HUDEP-2 (cell line): ENCODE data around the gene AP3S2.
"Not testable (repeated sequence)": the region's sequence is repeated elsewhere in the genome, so short reads cannot be mapped to it uniquely, and the experiment has no call there.

Experiments used
- DNase-seq, 76 experiments: peaks; one replicate each; lab custom pipeline; 2025; ENCODE audit not compliant: unreplicated experiment in 76 of 76; lab: John Stamatoyannopoulos, UW

Gene AP3S2

DNA sequence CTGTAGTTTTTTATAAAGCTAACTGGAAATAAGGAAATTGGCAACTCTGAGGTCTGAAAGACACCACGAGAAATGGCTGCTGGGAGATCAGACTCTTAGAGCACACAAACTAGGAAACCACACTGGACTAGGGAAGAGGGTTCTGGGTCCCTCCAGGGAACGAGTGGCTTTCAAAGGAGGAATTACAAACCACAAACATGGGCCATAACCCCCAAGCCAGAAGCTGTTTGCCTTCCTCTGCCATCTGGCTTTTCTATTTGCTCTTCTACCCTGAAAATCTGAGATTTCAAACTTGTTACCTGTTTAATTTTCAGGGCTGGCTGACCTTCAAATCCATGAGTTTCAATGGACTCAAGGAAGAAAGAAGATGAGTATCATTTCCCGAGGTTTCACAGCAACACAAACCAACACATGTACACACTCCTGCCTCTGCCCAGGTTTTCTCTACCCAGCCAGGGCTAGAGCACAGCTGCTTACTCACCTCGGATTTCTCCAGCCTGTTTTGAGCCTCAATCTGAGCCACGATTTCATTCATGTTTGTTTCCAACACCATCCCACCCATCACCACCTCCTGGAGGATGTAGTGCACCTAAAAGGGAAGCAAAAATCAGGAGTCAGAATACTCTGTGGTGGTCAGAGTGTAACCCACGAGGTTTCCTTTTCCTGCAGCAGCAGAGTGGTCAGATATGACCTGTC, 56.5 kb downstream of the AP3S2 start:
- DNase-seq, result no peak

DNA sequence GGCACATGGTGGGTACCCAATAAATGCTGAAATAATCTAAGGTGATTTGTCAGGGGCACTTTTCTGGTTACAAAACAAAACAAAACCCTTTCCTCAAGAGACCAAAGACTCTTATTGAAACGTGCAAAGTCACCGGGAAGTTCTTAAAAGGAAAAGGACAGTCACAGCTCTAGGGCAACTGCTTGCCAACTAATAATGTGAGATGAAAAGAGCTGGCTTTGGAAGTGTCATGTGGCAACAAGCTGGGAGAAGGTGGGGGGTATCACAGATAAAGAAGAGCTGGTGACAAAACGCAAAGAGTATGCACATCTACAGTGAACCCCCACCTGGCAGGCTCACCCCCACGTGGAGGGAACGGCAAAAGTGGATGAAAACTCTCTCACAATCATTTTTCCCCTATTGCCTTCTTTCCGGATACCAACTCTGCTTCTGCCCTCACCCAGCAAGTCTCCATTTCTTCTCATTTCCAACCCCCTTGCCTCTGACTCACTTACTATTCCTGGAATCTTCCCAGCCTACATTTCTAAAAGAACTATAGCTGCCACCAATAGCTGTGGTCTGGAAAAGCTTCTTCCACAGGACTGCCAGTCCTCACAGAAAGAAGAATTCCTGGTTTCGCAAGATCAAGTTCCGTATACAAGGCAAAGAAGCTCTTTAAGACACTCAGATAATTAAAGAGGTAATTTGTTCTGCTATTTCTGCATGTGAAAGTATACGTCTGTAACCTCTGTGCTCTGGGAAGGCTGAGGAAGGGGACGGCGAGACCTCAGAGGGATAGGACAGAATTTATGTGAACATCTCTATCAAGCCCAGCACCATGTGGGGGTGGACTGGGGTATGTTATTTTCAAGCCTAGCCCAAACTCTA, 57.3 kb downstream of the AP3S2 start:
- no peak for DNase-seq

DNA sequence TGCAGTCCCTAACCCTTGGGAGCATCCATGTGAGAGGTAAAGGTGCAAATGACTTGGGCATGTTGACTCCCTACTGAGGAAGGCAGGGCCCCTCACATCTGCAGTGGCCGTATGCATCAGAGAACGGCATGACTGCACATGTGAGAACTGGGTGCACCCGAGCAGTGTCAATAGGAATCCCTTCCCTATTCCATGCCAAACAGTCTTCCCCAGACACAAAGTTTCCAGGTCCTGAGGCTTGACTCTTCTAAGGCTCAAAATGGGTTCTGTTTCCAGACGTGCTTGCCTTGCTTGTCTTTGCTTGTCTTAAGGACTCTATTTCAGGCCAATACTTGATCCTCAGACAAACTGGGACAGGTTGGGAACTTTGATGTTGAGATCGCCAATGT, 58.6 kb downstream of the AP3S2 start:
- no peak for DNase-seq

DNA sequence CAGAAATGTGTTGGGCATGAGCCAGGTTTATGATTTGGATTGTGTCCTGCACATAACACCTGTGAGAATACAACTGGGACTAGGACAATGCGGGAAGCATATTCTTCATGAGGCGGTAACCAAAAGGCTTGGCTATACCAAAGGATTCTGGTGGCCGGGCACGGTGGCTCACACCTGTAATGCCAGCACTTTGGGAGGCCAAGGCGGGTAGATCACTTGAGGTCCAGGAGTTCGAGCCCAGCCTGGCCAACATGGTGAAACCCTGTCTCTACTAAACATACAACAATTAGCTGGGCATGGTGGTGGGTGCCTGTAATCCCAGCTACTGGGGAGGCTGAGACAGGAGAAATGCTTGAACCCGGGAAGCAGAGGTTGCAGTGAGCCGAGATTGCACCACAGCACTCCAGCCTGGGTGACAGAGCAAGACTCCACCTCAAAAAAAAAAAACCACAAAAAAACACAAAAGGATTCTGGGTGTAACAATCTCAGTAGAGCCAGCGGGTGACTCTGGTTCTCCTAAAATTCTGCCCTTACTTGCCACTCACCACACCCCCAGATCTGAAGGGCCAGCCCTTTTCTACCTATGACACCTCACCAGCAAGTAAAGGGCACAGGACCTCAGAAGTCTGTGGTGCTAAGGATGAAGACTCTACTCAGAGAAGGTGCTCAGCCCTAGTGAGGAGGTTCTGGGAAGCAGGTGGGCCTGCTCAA, 59.2 kb downstream of the AP3S2 start:
- not testable (repeated sequence) for DNase-seq

DNA sequence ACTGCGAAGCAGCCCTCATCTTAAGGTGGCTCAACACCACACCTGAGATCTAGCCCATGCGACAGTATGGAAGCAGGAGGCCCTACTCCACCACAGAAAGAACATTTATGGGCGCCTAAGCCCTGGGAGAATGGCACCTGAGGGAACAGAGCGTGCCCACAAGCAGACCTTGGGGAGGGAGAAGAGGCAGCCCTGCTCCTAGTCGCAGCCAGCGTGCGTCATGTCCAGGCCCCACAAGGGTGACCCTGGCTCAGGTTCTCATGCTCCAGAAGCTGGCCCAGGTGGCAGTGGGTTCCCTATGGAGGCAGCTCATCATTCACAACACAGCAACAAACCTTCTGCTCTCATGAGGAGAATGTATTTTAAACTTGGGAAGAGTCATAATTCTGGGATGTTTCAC, 59.8 kb downstream of the AP3S2 start:
- DNase-seq, result no peak

DNA sequence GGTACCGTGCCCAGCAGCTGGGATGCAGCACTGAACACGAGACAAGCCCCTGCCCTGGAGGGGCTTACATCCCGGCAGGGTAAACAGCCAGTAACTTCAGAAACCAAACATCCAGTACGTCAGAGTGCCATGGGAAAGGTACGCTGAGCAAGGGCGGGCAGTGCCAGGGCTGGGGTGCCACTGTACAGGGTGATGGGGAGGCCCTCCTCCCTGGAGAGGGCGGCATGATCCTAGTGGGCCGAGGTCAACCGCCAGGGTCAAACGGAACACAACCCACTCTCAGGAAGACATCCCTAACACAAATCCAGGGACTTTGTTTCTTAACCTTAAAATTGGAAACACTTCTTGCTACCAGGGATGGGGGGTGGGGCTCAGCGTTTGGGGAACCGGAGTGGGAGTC, 63.2 kb downstream of the AP3S2 start:
- DNase-seq, result no peak

DNA sequence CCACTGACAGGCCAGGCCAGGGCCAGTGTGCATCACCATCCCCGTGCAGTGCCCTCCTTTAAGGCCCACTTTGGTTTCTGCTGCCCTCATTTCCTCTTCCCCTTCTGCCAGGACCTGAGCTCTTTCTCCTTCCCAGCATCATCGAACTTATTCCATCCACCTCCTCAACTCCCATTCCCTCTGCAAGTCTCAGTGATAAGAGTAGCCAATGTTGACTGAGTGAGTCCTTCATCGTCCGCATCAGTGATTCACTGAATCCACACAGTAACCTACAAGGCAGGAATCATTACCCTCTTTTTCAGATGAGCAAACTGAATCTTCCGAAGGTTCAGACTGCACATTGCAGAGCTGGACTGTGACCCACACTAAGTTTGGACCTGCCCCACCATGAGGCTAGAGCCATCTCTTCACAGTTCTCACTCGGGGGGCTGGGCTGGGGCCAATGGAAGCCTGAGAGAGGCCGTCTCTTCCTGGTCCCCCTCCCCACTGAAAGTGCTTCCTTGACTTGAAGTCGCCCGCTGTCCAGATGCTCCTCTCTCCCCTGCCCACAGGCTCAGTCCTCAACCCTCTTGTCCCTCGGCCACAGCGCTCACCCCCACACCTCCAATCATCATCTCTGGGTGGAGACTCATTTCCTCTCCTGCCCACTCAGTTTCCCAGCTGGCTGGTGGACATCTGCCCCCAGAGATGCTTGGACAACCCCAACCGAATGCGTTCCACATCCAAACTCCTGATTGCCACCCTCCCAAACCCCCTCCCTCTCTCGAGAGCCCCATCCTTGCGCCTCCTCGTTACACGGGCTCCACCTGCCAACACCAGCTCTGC, 64.0 kb downstream of the AP3S2 start:
- DNase-seq, result no peak

DNA sequence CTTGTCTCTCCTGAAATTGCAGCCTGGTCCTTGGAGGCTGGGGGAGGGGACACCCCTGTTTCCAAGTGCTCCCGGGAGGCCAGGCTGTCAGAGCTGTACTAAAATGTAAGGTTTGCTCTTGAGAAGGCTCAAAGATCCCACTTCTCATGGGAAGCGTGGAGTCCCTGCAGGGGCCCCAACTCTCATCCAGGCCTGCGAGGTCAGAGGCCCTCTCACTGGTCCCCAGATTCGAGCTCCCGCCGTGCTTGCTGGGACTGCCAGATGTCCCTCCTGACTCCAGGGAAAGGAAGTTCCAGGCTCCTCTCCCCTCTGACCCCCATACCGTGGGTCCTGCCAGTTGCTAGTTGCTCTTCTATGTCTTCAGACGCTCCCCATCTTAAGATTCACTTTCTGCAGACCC, 64.6 kb downstream of the AP3S2 start:
- DNase-seq, result no peak

DNA sequence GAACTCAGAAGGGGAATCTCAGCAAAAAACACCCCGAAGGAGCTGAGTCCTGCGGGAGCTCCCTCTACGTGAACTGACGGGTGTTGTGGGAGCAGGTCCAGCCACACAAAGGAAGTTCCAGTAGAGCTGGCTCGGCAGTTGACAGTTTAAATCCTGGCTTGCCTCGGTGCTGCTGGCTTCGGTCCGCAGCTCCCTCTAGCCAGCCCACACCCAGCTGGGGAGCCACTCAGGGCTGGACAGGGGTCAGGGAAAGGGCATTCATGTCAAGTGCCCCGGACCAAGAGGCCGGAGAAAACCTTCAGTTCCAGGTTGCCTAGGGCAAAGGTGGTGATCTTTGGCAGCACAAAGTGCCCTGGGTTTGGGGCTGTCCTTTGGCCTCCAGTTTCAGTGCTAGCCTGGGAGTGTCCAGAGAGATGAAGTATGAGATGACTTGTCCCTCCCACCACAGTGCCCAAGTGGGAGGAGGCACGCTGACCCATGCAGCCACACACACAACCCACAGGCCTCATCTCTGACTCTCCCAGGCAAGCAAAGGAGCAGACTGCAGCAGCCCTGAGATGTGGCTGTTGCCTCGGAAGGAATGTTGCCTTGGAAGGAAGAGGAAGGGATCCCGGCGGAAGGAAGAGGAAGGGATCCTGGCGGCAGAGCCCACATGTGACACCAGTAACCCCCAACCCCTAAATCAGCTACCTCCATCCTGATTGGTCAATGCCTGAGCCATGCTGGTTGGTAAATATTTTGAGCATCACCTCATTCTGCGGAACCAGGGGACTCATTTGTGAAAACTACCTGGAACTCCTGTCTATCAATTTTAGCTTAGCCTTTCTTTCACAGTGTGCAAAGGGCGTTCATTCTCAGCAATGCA, 65.3 kb downstream of the AP3S2 start:
- DNase-seq, result no peak

DNA sequence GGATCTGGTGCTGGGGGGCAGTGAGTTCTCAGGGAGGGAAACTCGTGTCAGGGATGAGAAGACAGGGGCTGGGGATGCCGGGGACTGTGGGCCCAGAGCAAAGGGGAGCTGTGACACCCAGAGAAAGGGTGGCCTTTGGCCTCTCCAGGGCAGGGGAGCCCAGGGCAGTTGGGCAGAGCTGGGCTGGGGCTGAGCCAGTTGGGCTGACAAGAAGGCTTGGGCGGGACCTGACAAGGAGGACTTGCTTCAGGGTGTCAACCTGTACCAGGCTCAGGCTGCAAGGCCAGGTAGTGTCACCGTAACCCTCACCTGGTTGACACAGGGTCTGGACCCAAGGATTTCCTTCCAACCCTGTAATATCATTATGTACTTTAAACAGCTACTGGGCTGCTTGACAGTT, 66.0 kb downstream of the AP3S2 start:
- no peak for DNase-seq

DNA sequence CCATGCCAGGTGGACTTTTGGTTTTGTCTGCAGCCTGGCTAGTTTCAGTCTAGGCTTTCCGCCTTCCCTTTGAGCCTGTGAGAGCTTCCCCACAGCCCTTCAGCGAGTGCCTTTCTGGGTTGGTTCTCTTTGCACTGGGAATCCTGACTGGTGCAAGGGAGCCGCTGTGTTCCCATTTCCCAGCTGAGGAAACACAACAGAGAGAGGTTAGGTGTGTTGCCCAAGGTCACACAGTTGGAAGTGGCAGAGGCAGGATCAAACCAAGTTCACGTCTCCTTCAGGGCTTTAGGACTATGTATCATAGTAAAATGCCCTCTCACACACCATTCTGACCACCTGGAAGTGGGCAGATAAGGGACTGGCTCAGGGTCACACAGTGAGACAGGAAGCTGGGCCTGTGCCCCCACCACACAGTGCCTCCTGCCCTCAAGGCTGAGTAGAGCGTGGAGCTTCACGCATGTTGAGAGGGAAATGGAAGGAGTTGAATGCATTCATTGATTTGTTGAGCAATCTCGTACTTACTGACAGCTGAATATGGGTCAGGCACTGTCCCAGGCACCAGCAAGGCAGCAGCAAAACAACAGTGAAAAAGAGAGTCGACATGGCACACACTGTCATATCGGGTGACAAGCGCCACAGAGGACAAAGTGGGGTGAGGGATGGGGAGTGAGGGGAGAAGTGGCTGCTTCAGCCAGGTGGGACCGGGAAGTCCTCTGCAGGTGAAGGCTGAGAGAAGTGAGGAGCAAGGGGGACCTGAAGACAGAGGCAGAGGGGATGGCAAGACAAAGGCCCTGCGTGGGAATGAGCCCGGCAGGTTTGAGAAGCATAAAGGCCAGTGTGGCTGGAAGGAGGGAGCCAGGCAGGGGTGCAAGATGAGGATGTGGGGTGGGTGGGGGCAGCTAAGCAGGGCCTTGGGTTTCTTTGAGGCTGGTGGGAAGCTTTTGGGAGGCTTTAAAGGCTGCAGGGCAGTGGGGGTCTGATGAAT, 66.8 kb downstream of the AP3S2 start:
- peak in 2 of 76 experiments; percentile 3 to 12 for DNase-seq

DNA sequence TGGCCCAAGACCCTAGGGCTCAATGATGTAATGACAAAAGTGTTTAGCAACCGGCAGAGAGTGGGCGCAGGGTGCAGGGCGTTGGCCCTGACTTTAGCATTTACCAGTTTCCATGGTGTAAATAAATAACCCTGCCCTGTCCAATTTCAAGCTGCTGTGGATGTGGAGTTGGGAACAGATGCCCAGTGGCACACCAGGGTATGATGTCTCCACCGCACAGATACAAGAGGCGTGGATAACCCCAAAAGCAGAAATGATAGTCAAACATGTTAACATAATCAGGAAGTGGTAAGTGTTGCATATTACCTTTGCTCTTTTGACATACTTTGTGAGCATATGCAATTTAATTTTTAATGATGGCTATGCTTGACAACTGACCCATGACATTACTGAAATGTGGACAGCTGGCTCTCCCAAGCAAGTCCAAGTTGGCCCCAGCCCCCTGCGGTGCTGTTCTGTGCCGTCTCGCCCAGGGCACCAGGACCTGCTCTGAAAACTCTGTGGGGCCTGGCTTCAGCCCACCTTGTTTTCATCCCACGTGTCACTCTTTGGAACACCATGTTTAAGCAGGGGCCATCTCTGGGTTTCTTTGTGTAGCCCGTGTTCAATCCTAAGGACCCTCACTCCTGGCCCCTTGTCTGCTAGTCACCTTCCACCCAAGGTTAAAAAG, 68.4 kb downstream of the AP3S2 start:
- DNase-seq, result no peak

DNA sequence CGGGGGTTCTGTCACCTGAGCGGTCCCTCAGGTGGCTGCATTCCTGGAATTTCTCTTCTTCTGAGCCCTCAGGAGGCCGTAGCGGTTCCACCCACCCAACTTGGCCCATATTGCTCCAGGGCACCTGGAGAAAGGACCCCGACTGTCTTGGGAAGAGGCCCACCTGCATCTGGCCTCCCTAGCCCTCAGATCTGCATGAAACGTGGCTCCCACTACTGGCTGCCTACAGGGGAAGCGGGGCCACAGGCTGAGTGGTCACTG, 69.3 kb downstream of the AP3S2 start:
- DNase-seq, result no peak

DNA sequence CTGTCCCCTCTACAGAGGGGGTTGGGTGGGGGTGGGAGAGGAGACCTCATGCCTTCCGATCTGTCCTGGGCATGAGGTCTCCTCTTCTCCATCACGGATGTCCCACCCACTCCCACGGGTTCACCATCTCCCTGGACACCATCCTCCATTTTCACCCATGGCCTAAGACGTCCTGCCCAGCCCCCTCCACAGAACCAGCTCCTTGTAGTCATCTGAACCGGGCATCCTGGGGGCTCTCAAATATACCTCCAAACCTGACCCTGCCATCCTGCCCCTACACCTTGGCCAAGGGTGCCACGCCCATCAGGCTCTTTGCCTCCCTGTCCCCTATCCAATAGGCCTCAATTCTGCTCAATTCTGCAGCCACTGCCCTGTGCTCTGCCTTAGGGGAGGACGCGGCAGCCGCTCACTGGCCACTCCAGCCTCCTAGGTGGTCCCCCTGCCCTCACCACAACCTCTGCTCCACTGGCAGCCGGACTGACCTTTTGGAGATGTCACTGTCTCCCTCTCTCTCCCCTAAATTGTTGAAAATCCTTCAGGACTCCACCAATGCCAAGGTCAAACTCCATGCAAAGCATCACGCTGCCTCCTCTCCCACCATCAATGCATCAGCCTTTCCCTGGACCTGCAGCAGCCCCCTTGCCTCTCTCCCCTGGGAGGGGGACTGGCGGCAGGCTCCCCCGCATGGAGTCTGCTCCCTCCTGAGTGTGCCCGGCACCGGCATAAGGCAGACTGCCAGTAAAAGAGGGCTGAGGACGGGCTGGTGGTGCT, 69.8 kb downstream of the AP3S2 start:
- no peak for DNase-seq

DNA sequence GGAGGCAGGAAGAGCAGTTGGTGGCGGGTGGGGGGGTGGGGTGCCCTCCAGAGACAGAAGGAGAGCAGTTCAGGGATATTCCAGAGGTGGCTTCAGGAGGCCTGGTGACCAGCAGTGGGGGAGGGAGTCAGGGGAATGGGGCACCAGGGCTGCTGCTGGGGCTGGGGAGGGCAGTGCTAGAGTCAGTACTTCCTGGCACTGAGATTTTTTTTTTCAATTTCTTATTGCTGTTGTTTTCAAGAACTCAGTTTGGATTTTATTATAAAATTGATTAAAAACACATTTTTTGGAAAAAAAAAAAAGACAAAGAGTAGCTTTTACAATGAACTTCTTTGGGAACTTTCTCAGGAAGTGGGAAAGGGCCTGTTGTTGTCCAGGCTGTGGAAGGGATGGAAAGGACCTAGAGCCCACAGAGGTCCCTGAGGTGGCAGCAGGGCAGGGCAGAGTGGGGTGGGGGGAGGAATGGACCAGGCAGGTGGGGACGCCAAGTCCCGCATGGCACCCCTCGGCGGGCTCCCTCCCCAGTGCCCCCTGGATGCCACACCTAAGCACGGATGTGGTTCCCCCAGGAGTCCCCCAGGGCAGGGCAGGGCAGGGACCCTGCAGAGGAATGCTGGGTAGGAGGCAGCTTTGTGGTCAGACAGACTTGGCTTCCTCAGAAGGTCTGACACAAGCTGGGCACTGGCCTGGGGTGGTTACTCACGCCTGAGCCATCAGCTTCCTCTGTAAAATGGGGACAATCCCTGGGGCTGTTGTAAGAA, 70.7 kb downstream of the AP3S2 start:
- no peak for DNase-seq

DNA sequence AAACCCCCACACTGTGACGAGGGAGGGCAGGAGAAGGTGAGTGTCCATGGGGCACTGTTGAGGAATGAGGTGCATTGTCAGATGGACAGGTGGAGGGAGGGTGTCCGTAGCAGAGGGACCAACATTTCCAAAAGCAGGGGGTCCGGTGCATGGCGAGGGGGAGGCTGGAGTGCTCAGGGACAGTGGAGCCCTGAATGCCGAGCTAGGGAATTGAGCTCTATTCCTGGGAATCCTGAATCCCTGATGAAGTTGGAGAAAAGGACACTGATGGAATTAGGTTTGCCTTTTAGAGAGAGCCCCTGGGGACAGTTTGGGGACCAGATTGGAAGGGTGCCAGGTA, 71.2 kb downstream of the AP3S2 start:
- DNase-seq, result no peak

DNA sequence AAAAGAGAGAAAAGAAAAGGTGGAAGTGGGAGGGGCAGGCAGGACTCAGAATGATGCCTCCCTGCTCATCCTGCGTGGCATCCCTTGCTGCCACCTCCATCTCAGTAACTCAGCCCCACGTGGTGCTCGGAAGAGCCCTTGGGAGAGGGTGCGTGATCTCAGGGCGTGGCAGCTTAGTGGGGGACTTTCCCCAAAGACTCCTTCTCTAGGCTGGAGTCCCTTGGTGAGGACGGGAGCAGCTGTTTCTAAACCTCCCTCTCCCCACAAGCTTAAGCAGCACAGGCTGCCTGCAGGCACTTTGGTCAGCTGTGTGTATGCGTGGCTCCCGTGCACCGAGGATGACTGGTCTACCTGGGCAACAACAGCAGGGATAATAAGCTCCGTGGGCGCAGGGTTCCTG, 71.8 kb downstream of the AP3S2 start:
- no peak for DNase-seq
